GM18507 (cell line): ENCODE measurements around the gene CCDC121.

Experiments used
- DNase-seq: peaks from one replicate; pipeline ENCODE4 v3.0.0; 2011; ENCODE audit warnings: low read depth; ENCODE audit not compliant: insufficient read length; ENCODE audit errors: extremely low spot score
- FAIRE-seq: peaks from 2 replicates; lab custom pipeline; 2011; peaks lifted over from hg19 to GRCh38; lab: Jason Lieb, UNC

Gene CCDC121, protein sequence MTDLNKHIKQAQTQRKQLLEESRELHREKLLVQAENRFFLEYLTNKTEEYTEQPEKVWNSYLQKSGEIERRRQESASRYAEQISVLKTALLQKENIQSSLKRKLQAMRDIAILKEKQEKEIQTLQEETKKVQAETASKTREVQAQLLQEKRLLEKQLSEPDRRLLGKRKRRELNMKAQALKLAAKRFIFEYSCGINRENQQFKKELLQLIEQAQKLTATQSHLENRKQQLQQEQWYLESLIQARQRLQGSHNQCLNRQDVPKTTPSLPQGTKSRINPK

DNA sequence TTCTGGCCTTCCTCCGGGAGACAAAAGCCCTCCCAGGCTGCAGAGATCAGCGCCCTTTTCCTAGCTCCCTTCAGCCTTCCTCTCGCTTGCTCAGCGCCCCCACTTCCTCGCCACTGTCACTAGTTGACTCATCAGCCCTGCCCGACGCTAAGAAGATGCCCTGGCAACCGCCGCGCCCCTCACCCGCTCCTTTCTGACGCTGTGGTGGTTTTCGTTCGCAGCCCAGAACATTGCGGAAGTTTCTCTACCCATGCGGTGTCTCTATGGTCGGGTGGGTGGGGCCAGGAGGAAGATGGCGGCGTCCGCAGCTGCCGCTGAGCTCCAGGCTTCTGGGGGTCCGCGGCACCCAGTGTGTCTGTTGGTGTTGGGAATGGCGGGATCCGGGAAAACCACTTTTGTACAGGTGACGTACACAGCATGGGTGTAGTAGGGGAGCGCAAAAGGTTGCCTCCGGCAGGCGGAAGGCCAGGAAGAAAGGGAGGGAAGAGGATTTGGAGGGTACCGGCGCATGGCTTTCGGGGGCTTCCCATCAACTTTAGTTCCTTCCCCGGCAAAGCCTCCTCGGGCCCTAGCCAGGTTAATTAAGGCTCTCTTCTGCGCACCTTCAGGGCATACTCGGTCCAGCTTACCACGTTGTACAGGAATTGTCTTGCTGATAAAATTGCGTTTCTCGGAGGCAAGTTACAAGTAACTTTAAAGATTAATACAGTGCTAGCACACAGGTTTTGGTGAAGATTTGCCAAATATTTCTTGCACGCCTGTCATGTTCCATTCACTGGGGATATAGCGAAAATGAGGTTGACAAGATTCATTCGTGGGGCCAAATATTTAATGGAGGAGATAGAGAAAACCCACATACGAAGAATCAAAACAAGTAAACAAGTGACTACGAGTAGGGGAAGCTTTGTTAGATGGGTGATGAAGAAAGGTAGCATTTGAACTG lies at the start of gene CCDC121, which contains the start of gene GPN1:
TSS of gene CCDC121 (minus strand) at position 246 of the 943 bp plus-strand sequence. CDS start 1,213 bp downstream, outside the sequence.
TSS of gene GPN1 (plus strand) at position 284 of the 943 bp plus-strand sequence. CDS start at position 293, 9 bp downstream.
- FAIRE-seq (peak; percentile 91), DNase-seq (peak; percentile 84)

DNA sequence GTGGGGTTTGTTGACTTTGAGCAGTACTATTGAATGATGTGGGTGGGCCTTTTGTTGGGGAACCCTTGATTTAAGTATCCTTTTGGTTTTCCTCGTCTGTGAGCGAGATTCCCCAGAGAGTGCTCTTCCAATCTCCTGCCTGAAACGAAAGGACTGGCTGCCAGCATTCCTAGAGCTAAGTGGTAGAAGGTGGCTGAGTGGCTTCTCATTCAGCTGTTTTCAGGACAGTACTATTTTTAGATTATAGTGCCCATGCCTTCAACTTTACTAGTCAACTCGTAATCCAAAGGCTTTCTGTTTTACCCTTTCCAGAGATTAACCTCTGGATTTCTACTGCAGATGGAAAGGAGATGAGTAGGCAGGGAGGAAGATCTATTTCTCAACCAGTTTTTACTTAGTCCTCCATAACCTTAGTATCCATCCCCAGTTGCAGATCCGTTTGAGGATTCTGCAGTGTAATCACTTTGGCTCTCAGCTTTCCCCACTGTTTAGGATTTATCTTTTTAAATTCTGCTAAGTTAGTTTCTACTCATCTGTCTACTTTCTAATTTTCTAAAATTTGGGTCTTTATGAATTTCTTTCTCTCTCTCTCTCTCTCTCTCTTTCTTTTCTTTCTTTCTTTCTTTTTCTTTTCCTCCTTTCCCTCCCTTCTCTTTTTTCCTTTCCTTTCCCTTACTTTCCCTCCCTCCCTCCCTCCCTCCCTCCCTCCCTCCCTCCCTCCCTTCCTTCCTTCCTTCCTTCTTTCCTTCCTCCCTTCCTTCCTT lies 44.1 kb upstream of the CCDC121 start:
- no peak for DNase-seq
- FAIRE-seq: no peak

DNA sequence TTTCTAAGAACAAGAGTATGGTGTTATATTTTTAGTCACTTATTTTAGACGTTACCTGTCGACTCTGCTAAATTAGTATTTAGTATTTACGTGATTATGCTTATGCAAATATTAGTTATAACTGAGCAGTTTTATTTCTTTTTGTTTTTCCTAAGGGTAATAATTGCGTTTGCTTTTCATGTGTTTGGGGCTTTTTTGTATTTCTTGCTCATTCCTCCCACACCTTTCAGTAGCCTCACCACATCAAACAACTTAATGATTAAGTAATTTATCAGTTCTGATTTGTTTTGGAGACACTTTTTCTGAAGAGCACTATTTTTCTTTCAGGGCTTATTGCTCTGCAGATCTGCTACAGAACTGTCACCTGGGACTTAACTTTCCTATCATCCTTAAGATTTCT lies 42.4 kb upstream of the CCDC121 start:
- FAIRE-seq (no peak), DNase-seq (no peak)

DNA sequence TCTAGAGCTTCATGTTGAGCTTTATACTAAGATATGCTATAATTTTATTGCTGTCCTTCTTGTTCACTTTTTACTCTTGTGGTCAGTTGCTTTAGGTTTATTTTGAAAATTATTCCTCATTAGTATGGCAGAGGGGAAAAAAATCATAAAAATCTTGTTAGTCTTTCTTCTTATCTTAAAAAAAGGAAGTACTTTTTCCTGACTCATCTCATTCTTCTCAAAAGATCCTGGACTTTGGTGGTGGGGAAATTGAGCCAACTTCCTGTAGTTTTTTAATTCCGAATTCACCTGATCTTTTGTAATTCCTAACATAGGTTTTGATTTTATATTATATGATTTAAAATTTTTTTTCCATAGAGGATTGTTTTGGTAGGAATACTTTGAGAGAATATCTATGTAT lies 38.6 kb upstream of the CCDC121 start:
- no peak for FAIRE-seq
- no peak for DNase-seq

DNA sequence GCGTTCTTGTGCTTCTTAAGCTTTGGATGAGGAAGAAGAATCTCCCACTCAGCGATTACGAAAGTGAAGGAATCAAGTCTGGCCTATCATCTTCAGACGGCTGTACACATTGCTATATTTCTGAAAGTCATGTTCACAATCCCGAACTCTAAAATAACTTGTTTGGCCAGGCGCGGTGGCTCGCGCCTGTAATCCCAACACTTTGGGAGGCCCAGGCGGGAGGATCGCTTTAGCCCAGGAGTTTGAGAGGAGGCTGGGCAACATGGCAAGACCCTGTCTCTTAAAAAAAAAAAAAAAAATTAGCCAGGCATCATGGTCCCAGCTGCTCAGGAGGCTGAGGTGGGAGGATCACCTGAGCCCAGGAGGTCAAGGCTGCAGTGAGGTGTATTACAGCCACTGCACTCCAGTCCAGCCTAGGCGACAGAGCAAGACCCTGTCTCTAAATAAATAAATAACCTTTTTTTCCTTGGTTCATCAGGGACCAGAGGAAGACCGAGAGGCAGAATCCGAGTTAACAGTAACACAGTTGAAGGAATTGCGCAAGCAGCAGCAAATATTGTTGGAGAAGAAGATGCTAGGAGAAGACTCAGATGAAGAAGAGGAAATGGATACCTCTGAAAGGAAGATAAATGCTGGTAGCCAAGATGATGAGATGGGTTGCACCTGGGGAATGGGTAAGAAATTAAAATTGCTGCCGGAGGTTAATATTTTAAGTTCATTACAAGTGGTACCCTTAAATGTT lies 36.0 kb upstream of the CCDC121 start:
- no peak for DNase-seq
- no peak for FAIRE-seq

DNA sequence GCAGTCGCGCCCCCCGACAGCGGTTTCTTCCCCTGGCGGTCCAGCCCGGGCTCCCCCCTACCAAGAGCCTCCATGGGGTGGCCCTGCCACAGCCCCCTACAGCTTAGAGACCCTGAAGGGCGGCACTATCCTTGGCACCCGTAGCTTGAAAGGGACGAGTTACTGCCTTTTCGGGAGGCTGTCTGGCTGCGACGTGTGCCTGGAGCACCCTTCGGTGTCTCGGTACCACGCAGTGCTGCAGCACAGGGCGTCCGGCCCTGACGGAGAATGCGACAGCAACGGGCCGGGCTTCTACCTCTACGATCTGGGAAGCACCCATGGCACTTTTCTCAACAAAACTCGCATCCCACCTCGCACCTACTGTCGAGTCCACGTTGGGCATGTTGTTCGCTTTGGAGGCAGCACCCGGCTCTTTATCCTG lies 35.4 kb upstream of the CCDC121 start:
- DNase-seq (no peak), FAIRE-seq (no peak)

DNA sequence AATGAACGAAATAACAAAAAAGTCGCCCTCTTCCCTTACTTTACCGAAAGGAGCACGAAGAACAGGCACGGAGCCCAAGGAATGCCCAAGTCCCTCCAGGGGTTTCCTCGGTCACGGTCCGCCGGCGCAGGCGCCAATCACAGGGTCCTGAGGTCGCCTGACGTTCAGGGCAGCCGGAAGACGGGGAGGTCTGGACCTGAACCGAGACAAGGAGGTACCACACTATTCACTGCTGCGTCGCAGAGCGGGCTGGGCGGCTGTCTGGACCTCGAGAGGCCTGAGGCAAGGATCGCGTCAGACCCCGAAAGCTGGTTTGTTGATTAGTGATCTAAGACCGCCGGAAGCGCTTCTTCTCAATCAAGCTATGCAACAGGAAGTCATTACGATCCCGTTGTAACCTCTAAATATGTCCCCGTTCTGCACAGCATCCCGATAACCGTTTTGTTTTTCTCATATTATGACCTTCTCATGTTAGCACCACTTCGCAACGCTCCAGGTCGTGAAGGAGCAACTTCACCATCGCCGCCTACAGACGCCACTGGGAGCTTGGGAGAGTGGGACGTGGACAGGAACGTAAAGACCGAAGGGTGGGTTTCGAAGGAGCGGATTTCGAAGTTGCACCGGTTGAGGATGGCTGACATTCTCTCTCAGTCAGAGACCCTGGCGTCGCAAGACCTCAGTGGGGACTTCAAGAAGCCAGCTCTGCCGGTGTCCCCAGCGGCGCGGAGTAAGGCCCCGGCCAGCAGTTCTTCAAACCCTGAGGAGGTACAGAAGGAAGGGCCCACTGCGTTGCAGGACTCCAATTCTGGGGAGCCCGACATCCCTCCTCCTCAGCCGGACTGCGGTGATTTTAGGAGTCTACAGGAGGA lies 34.7 kb upstream of the CCDC121 start, which contains the start of the genes SLC4A1AP and SUPT7L:
TSS of gene SLC4A1AP (plus strand) at position 605 of the 869 bp plus-strand sequence. CDS start at position 631, 26 bp downstream.
TSS of gene SUPT7L (minus strand) at position 330 of the 869 bp plus-strand sequence. CDS start 1,422 bp downstream, outside the sequence.
- DNase-seq (peak; percentile 58), FAIRE-seq (peak; percentile 87)

DNA sequence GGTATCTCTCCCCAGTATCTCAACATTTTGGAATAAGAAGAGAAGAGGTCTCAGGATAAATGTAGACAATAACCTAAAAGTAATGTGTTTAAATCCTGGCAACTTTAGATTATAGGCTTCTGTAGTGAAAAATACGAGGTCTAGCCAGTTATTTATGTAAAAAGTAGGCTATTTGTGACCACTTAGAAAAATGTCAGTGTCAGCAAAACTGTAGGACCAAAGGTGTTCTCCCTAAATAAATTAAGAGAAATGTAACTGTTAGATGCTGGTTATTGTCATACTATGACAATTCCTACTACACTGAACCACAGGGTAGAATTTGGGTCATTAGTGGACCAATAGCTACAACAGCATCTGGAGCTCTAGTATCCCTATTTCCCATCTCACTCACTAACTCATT lies 32.6 kb upstream of the CCDC121 start:
- no peak for DNase-seq
- no peak for FAIRE-seq

DNA sequence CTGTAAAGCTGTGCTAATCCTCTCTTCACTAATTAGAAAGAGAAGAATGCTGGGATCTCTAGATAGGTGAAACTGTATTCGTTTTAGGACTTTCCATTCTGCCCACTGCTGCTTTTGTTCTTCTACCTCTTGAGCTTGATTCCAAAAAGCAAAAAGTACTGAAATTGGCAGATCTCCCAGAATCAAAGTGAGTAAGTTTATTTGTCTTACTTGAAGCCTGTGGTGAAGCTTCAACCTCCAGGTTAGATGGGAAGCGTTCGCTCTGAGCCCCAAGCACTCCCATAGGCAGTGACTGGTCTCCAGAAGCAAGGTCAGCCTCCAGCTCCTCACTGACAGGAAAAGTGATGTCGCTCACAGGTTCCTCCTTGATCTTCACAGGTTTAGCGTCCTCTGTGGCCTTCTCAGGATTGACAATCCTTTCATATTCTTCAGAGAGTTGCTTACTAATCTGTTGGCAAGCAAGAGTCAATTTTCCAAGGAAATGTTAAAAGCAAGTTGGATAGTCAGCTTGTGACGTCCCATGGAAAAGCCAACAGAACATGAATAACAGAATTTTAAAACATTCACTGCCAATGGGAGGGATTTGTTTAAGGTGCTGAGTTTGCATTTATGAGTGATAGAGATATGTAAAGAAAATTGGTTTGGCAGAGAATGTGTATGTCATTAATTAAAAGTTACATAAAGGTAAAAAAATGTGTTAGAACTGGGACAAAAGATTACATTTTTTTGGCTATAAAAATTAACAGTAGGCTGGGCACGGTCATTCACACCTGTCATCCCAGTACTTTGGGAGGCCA lies 26.5 kb upstream of the CCDC121 start:
- DNase-seq (no peak), FAIRE-seq (no peak)

DNA sequence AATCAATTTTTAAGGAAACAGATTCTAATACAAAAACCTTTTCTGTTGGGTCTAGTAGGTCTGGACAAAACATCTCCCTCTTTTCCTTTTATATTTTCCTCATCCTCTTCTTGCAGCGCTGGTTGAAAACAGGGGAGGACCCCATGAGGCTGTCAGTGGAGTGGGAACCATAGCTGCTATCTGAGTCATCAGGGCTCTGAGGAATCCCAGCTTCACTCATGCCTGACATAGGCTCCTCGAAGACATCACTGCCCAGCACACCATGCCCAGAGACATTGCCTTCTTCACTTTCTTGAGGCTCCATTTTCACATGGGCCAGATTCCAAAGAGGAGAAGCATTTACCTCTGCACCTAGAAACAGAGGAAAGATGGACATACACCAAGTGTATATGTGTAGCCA lies 24.6 kb upstream of the CCDC121 start:
- no peak for DNase-seq
- FAIRE-seq: no peak

DNA sequence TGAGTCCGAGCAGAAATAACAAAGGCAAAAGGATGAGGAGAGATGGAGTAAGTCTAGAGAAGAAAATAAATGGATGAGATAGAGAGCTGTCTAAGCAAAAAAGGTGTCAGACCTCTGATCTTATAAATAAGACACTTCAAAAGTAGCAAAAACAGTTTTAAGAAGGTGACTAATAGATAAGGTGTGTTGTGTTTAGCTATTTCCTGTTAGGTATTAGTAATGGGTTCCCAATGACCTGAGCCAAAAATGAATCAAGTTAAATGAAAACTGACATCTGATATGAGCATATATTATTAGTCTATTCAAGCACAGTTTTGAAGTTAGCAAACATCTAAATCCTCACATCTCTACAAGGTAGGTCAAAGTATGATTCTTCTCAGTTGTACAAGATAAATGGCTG lies 24.0 kb upstream of the CCDC121 start:
- FAIRE-seq: no peak
- DNase-seq: no peak

DNA sequence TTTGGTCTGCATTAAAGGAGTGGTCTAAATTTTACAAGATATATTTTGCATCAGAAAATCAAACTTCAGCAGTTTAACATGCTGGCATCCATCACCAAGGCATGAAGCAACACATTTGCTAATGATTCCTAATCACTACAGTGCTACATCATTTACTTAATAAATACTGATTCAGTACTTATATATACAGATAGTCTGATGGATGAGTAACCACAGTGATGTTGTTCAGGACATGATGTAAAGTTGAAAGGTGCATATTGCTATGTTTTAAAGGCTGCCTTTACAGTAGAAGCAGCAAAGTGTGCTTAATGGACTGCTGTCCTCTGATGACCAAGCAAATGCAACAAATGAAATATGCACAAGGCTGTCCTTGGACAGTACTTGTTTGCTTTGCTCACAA lies 23.5 kb upstream of the CCDC121 start:
- FAIRE-seq (no peak), DNase-seq (no peak)

DNA sequence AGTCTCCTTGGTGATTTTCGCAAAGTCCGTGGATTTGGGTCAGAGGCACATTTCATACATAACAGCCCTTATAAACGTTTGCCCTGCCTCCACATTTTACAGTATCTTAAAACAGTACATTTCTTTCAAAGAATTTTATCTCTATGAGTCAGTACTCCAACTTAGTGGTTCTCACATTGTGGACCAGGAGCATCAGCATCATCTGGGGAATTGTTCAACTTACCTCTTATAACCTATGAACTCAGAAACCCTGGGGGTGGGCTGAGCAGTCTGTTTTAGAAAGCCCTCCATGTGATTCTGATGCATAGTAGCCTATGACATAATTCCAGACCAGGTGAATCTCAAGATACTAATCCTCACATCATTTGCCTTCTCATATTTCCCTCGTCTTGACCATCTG lies 22.2 kb upstream of the CCDC121 start:
- FAIRE-seq (no peak), DNase-seq (no peak)

DNA sequence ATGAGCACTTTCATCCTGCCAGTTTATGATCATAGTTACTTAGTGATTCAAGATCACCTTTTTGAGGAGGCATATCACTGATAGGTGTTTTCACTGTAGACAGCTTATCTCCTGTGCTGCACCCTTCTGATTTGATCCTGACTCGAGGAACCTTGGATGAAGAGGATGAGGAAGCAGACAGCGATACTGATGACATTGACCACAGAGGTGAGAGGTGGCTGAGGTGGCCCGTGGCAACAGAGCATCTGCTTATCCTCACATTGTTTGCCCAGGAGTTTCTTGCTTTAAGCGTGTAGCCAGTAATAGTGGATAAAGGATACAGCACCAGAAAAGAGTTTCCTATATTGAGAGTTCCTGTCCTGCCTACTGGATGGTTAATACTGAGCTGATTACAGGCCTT lies 18.9 kb upstream of the CCDC121 start:
- DNase-seq: no peak
- FAIRE-seq: no peak

DNA sequence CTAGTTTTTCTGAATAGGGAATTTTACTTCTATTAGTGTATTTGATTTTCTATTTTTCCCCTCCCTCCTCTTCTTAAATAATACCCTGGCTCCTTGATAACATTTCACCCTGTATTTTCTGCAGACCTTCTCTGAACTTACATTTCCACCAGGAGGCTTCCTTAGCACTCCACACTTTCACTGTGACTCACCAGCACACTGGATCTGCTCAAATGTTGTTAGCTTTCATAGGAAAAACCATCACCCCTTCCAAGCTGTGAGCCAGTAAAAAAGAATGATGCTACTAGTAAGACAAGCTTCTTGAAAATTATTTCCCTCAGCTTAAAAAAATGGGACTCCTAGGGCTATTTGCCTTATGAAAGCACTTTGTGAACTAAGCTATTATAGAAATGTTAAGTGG lies 18.5 kb upstream of the CCDC121 start:
- no peak for DNase-seq
- FAIRE-seq: no peak

DNA sequence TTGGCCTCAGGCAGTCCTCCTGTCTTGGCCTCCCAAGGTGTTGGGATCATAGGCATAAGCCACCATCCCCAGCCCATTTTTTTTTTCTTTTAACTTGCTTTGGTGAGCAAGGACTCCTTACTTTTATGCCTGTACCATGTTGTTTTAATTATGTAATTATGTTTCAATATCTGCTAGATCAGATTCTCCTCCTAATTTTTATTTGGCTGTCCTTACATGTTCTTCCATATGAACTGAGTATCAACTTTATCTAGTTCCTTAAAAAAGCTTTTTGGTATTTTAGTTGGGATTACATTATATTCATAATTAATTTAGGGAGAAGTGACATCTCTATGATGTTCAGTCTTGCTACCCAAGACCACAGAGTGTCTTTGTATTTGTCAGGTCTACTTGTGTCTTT lies 16.4 kb upstream of the CCDC121 start:
- FAIRE-seq (no peak), DNase-seq (no peak)

DNA sequence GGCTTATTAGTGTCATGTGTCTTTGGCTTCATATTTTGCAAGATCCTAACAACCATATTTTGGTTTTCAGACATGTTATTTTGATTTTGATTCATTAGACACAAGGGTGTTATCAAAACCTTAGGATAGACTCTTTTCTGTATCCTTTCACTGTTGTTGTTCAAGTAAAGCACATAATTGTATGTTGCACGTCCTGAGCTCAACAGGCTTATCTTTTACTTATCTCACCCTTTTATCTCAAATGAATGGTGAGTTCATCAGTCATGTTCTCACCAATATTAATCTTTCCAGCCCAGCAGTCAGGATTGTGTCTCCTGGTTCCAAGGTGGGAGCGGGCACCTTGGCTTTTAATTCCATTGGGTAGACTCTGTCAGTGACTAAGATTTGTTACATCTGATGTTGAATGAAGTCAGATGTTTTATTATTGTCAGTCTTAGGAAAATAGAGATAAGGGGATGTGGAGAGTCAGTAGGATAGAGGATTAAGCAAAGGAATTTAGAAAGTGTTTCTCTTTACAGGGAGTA lies 12.0 kb upstream of the CCDC121 start:
- FAIRE-seq: no peak

More for the DNA sequence above, 12.0 kb upstream of the CCDC121 start:
- DNase-seq: no peak
